Kidney (tissue), 22 donors: ENCODE measurements around the gene SNX1. TPM values are rescaled to one million over a fixed set of nuclear protein-coding genes. Genes with fewer than 3 reads are reported as not detected.

Source experiments
- DNase-seq, 5 donors: peaks; one replicate each; pipeline ENCODE4 v3.0.0-alpha.2; 2013 to 2020
- FAIRE-seq: peaks from 2 replicates; lab custom pipeline; 2012; peaks lifted over from hg19 to GRCh38; lab: Jason Lieb, UNC
- H3K27ac ChIP-seq, 2 donors: one replicate each; pipeline ENCODE4 v1.7.0; 2013; ENCODE audit warnings: low read depth in 2 of 2, low read length in 2 of 2, inconsistent platforms in 1 of 2
- H3K27me3 ChIP-seq: one replicate; pipeline ENCODE4 v1.7.1; 2013; ENCODE audit warnings: low read length, inconsistent platforms; ENCODE audit not compliant: control insufficient read depth, insufficient read depth
- H3K36me3 ChIP-seq, 3 donors: one replicate each; pipeline versions ENCODE4 v1.7.0 to v1.7.1; 2013; ENCODE audit warnings: low read length in 3 of 3, control low read depth in 1 of 3, inconsistent platforms in 1 of 3; ENCODE audit not compliant: insufficient read depth in 3 of 3, control insufficient read depth in 2 of 3
- H3K4me1 ChIP-seq, 3 donors: one replicate each; pipeline versions ENCODE4 v1.7.0 to v1.7.1; 2013; ENCODE audit warnings: low read length in 3 of 3, inconsistent platforms in 1 of 3, low read depth in 1 of 3; ENCODE audit not compliant: control insufficient read depth in 2 of 3, insufficient read depth in 2 of 3
- H3K4me3 ChIP-seq, 3 donors: one replicate each; pipeline versions ENCODE4 v1.7.0 to v1.8.1; 2013; ENCODE audit warnings: low read length in 3 of 3, control low read depth in 1 of 3, inconsistent platforms in 1 of 3
- H3K9ac ChIP-seq, 3 donors: one replicate each; pipeline versions ENCODE4 v1.7.0 to v1.7.1; 2013; ENCODE audit warnings: low read length in 3 of 3, control low read depth in 1 of 3, inconsistent platforms in 1 of 3
- H3K9me3 ChIP-seq, 3 donors: one replicate each; pipeline versions ENCODE4 v1.7.0 to v1.7.1; 2013; ENCODE audit warnings: low read length in 3 of 3, control low read depth in 1 of 3, inconsistent platforms in 1 of 3; ENCODE audit not compliant: control insufficient read depth in 2 of 3, insufficient read depth in 1 of 3
- CTCF ChIP-seq: IDR thresholded peaks from 3 replicates; pipeline ENCODE4 v1.5.1; 2012; ENCODE audit warnings: mild to moderate bottlenecking, moderate library complexity, borderline replicate concordance; ENCODE audit not compliant: insufficient read depth; ENCODE audit errors: extremely low read depth
- intact Hi-C: fragments of 100-400 bp; cut with DNase I; formaldehyde crosslinking; loops from one replicate; pipeline ENCODE4 v1.11.1; 2022
- long read RNA-seq, 10 donors: library from polyadenylated mRNA in 1 of 10; unstranded in 1 of 10; transcript quantifications; one replicate each; pipeline ENCODE4 v2.0.0 and lab custom pipeline, GENCODE V29; 2021 to 2026
- polyA plus RNA-seq: library from polyadenylated mRNA; stranded (reverse); fragments of 350-450 nt; fragmentation: Illumina TruSeq; extraction: RNeasy Lipid Tissue Mini Kit (QIAGEN cat#74804); gene quantifications from one replicate; pipeline ENCODE4 v1.2.3, GENCODE V29; 2014; ENCODE audit warnings: low read depth, low replicate concordance; ENCODE audit not compliant: insufficient read depth
- total RNA-seq: library from RNA; stranded (reverse); fragmentation: NEBNext Ultra II Directional; extraction: Animal tissue kit (Norgen Biotek cat#: 25700); gene quantifications from one replicate; pipeline ENCODE4 v1.2.1, GENCODE V29; 2021
- donor health status: control.
- donor health status: control.
- donor health status: control.
- donor health status: control.
- donor health status: control.
- donor health status: DM: yes; HTN: yes; CAD: no.
- donor health status: Normal renal cell carcinoma (clear cell type).

Gene SNX1
- total RNA-seq: 148 TPM
- polyA plus RNA-seq: 81.2 TPM
- long read RNA-seq, donor 1, transcript SNX1-208 (15 exons, 1,971 nt): major isoform, 9 of 586 reads
- long read RNA-seq, donor 1, partial matches to known transcripts: 555 of 586 reads
- long read RNA-seq, donor 1, other reads (novel, unspliced or antisense): 21 of 586 reads
- long read RNA-seq, donor 2, transcript SNX1-208 (15 exons, 1,971 nt): major isoform, 19 of 26 reads
- long read RNA-seq, donor 2, partial matches to known transcripts: 7 of 26 reads
- long read RNA-seq, donor 2, other reads (novel, unspliced or antisense): 0 of 26 reads
- long read RNA-seq, donor 3, transcript SNX1-208 (15 exons, 1,971 nt): major isoform, 17 of 26 reads
- long read RNA-seq, donor 3, partial matches to known transcripts: 9 of 26 reads
- long read RNA-seq, donor 3, other reads (novel, unspliced or antisense): 0 of 26 reads
- long read RNA-seq, donor 4, transcript SNX1-208 (15 exons, 1,971 nt): major isoform, 15 of 16 reads
- long read RNA-seq, donor 4, partial matches to known transcripts: 0 of 16 reads
- long read RNA-seq, donor 4, other reads (novel, unspliced or antisense): 0 of 16 reads
- long read RNA-seq, donor 5, partial matches to known transcripts: 0 of 1 reads
- long read RNA-seq, donor 5, other reads (novel, unspliced or antisense): 0 of 1 reads
- long read RNA-seq, donor 6, transcript SNX1-208 (15 exons, 1,971 nt): major isoform, 16 of 1,275 reads
- long read RNA-seq, donor 6, partial matches to known transcripts: 1,196 of 1,275 reads
- long read RNA-seq, donor 6, other reads (novel, unspliced or antisense): 63 of 1,275 reads
- long read RNA-seq, donor 7, transcript SNX1-208 (15 exons, 1,971 nt): major isoform, 110 of 140 reads
- long read RNA-seq, donor 7, partial matches to known transcripts: 11 of 140 reads
- long read RNA-seq, donor 7, other reads (novel, unspliced or antisense): 16 of 140 reads
- long read RNA-seq, donor 8, transcript SNX1-208 (15 exons, 1,971 nt): major isoform, 9 of 11 reads
- long read RNA-seq, donor 8, partial matches to known transcripts: 0 of 11 reads
- long read RNA-seq, donor 8, other reads (novel, unspliced or antisense): 0 of 11 reads
- long read RNA-seq, donor 9, partial matches to known transcripts: 0 of 1 reads
- long read RNA-seq, donor 9, other reads (novel, unspliced or antisense): 0 of 1 reads
- long read RNA-seq, donor 10, transcript SNX1-208 (15 exons, 1,971 nt): major isoform, 15 of 17 reads
- long read RNA-seq, donor 10, partial matches to known transcripts: 0 of 17 reads
- long read RNA-seq, donor 10, other reads (novel, unspliced or antisense): 0 of 17 reads

GRCh38 chr15:64095795-64096667 is at the start of gene SNX1:
TSS of gene SNX1 (plus strand) at chr15:64095982. CDS start at chr15:64096014, 32 bp downstream.
- intact Hi-C loops: no loop called here
- Histone ChIP-seq H3K9me3 (no peaks in the 10 kb centered on the region), H3K27me3 (no peaks in the 10 kb centered on the region), H3K4me1 (peaks cover 0 to 25% (median 18%) of the 10 kb centered on the region in 3 donors), H3K27ac (peak within 1 kb of the TSS; percentile 56 to 81), H3K9ac (peak within 1 kb of the TSS; percentile 56 to 74 (median 74)), H3K36me3 (no peaks in the 10 kb centered on the region), H3K4me3 (peak within 1 kb of the TSS; percentile 83 to 94 (median 84))
- TF ChIP-seq CTCF: peak; percentile 7
- DNase-seq (peak; percentile 96 to 98 (median 97)), FAIRE-seq (no peak)

- Histone ChIP-seq H3K4me1 (peaks cover 0 to 7% (median 0%) of the 10 kb centered on the region in 3 donors), H3K9ac (peak within 1 kb of the TSS; percentile 28 to 67 (median 43)), H3K4me3 (peak within 1 kb of the TSS in 2 of 3 donors; percentile 57 to 61), H3K27ac (peak within 1 kb of the TSS in 1 of 2 donors; percentile 20), H3K9me3 (no peaks in the 10 kb centered on the region), H3K36me3 (no peaks in the 10 kb centered on the region), H3K27me3 (no peaks in the 10 kb centered on the region)
- intact Hi-C loops: no loop called here
- FAIRE-seq (no peak), DNase-seq (peak; percentile 72 to 90 (median 79))
- TF ChIP-seq CTCF: peak; percentile 52
These were observed 49.2 kb upstream of the SNX1 start, which contains the start of gene DAPK2 for GRCh38 chr15:64046421-64047153. TSS of gene DAPK2 (minus strand) at chr15:64046485. CDS start at chr15:64040261, 6,224 bp downstream.
